GM19397 (cell line): ENCODE data around the gene UBE3C.

Source experiments
- ATAC-seq: cut with Tn5 transposase; IDR thresholded peaks from one replicate; pipeline ENCODE4 v1.9.1; 2021; ENCODE audit warnings: mild to moderate bottlenecking, moderate library complexity; ENCODE audit not compliant: unreplicated experiment

Gene UBE3C

GRCh38 chr7:157284229-157285014 is 145.7 kb downstream of the UBE3C start:
- ATAC-seq, result no peak

DNA sequence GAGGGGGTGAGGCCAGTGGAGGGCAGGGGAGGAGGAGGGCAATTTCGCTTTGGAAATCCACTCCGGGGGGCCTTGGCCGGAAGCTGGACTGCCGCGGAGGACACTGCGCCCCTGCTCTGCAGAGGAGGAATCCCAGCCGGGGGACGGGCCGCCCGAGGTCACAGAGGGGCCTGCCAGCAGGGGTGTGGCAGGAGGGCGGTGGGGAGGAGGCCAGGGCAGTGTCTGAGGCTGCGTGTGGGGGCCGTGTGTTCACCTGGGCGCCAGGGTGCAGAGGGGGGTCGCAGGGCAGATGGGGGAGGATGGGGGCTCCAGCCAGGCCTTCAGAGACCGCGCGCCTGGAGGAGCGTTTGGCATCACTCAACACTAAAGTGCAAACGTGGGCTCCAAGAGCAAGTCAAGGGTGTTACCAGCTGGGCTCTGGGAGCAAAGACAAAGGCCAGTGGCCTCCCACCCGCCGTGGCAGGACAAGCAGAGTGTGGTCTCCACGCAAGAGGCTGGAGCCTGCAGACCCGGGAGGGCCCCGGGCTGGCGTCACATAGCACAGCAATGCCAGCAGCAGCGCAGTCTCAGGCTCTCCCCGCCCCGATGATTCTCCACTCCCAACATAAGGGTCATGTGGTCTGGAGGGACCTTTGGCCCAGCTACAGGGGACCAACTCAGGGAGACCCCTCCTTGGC is 152.8 kb downstream of the UBE3C start:
- no peak for ATAC-seq

- ATAC-seq, result no peak
Measured at GRCh38 chr7:157292258-157292657, 153.5 kb downstream of the UBE3C start.

- no peak for ATAC-seq
Measured at GRCh38 chr7:157292770-157293412, 154.2 kb downstream of the UBE3C start.

GRCh38 chr7:157293413-157293788 is 154.7 kb downstream of the UBE3C start:
- no peak for ATAC-seq

DNA sequence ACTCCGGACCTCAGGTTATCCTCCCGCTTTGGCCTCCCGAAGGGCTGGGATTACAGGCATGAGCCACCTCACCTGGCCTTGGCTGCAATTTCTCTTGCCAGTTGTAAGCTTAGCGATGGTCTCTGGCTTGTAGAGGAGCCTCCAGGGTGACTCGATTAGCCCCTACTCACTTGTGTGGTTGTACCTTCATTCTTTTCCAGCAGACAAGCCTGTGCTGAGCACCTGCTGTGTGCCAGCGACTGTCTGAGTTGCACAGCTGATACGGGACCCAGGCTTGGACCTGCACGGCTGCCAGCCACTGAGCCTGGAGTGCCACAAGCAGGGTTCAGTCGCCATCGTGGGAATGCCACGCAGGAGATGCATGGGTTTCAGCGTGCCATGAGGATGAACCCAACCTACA is 156.0 kb downstream of the UBE3C start:
- ATAC-seq, result no peak

GRCh38 chr7:157295338-157295737 is 156.6 kb downstream of the UBE3C start:
- ATAC-seq, result no peak

GRCh38 chr7:157297185-157297584 is 158.5 kb downstream of the UBE3C start:
- no peak for ATAC-seq

- no peak for ATAC-seq
Measured at GRCh38 chr7:157299317-157299612, 160.5 kb downstream of the UBE3C start.

DNA sequence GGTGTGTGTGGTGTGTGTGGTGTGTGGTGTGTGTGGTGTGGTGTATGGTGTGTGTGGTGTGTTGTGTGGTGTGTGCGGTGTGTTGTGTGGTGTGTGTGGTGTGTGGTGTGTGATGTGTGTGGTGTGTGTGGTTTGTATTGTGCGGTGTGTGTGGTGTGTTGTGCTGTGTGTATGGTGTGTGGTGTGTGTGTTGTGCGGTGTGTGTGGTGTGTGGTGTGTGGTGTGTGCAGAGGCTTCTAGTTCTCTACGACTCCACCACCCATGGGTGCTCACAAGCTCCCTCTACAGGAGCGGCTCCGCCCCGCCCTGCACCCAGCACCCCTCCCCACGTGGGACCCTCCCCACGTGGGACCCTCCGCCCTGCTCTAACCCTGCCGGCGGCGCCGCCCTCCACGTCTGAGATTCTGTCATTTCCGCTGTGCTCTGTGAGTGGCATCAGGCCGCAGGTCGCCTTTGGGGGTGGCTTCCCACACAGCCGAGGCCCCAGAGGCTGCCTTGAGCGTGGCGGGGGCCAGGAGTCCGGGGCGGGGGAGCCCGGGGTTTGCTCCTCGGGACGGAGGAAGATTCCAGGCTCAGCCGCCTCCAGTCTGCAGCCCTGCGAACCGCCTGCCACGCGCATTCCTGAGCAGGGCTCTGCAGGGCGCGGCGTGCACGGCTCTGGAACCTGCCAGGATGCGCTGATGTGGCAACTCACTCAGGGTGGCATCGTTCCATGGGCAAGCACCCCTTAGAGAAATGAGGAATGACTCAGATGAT is 161.1 kb downstream of the UBE3C start:
- no peak for ATAC-seq

GRCh38 chr7:157300369-157300825 is 161.7 kb downstream of the UBE3C start:
- no peak for ATAC-seq

DNA sequence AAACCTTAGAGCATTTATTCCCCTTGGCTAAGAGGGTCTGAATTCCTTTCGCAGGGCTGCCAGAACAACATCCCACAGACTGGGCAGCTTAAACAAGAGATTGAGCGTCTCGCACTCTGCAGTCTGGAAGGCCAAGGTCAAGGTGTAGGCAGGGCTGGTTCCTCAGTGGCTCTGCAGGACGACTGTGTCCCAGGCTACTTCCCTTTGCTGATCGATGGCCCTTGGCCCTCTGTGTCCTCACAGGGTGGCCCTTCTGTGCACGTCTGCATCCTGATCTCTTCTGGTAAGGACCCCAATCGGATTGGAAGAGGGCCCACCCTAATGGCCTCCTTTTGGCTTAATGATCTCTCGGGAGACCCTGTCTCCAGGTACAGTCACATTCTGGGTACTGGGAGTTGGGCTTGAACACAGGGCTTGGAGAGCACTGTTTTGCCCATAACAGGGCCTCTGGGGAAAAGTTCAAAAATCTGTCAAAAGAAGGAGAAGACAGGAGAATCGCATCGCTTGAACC is 162.9 kb downstream of the UBE3C start:
- ATAC-seq, result no peak

DNA sequence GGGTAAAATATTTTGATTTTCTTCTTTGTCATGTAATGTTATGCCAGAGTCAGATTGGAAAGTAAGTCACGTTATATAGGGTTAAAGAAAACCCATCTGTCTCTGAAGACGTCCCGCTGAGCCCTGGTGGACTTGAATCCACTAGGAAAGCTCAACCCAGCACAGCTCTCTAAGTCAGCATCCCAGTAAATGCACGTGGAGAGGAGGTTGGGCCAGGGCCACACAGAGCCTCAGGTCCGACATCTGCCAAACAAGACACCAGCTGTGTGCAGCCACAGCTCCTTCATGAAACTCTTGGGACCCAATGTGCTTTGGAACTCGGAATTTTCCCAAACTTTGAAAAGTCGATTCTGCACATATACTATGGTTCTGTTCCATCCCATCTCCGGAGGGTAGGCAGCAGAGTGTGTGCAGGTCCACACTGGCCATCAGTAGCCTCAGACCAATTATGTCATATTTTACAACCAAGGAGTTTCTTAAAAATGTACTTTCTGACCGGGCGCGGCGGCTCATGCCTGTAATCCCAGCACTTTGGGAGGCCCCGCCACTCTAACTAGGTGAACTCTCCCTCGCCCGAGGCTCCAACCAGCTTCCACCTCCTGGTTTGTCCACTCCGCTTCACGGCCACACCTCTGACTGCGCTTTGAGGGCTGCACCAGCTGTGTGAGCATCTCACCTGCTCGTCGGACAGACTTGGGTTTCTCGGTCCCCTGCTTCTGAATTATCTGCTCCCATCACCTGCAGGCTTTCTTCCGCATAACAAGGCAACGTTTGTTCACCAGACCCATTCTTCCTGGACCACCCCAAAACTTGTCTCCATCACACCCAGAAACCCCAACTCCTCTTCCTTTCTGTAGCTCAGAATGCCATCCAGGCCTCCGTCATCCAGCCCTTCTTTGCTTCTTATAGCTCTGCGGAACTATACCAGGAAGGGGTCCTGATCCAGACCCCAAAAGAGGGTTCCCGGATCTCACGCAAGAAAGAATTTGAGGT is 168.4 kb downstream of the UBE3C start:
- no peak for ATAC-seq

GRCh38 chr7:157309988-157310668 is 171.4 kb downstream of the UBE3C start:
- ATAC-seq, result no peak

DNA sequence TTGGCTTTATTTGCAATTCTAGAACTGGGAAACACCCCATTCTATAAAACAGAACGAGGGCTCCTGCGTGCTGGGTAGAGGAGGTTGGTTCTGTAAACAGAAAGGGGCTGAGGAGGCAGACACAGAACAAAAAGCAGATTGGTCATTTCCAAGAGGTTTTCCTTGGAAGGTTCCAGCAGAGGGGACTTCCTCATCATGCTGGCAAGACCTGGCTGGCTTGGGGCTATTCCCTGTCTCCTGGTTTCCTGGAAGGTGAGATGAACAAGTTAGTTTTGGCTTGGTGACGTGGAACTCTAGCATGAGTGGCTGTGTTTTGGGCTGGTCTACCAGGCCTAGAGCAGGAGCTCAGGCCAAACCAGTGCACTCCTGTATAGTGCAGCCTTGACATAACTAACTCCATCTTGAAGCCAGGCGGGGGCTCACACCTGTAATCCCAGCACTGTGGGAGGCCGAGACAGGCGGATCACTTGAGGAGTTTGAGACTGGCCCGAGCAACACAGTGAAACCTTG is 172.0 kb downstream of the UBE3C start:
- ATAC-seq, result no peak

DNA sequence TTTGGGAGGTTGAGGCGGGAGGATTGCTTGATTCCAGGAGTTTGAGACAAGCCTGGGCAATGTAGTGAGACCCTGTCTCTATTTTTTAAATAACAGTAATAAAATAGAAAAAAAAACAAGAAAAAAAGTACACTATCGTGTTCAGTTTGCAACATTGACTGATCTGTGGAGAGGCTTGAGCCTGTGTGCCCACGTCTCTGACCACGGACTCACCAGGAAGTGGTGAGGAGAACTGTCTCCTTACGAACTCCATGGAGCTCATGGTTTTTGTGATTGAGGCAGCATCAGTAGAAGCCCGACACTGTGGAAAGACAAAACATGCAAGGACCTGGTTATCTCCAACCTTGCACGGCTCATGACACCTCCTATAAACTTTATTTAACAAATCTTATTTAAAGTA is 174.2 kb downstream of the UBE3C start:
- no peak for ATAC-seq

DNA sequence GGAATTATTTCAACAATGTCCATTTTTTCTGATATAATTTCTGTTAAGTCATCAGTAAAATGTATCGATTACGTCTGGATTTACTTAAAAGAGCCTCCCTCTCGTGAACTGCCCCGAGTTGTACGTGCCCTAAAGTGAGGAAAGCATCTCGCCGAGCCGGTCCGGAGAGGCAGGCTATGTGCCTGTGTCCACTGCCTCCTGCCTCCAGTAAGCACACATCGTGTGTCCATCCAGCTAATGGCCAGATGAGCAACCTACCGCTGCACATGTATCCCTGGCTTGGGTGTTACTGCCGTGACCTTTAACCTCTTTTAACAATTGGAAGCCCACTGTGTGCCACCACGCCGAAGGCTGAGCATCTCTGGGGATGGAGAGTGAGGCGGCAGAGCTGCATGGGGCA is 174.9 kb downstream of the UBE3C start:
- no peak for ATAC-seq

DNA sequence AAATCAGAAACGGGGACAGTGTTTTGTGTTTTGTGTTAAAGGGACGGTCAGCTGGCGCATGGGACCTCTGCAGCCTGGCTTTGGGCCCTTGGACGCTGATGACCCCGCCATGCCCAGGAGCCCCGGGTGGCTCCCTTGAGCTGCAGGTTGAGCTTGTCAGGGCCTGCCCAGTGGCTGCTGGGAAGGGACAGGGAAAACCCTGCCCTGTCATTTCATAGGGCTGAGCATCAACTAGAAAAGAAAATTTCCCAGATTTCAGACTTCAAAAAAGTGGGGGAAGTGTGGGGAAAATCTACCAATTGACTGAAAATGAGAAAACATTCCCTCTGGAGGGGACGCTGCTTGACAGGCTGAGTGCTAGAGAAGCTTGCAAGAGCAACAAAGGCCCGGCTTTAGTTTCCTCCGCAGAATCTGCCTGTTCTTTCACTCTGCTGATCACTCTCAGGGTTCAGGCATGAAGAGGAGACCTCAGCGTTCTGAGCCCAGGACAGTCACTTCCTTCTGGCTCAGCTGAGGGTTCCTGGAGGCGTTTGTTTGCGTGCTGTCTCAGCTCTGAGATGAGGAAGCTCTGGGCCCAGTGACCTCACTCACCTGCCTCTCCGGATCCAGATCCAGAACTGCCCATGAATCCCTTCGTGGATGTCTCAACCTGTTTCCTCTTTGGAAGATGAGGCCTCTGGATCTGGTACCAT is 179.4 kb downstream of the UBE3C start:
- ATAC-seq, result no peak
